GM18502 (cell line): ENCODE results near the gene APOO.

Source experiments
- ATAC-seq: cut with Tn5 transposase; IDR thresholded peaks from one replicate; pipeline ENCODE4 v1.9.1; 2021; ENCODE audit warnings: mild to moderate bottlenecking; ENCODE audit not compliant: unreplicated experiment, poor library complexity

Gene APOO

GRCh38 chrX:23822841-23823240, 84.9 kb downstream of the APOO start:
- ATAC-seq = no peak

DNA sequence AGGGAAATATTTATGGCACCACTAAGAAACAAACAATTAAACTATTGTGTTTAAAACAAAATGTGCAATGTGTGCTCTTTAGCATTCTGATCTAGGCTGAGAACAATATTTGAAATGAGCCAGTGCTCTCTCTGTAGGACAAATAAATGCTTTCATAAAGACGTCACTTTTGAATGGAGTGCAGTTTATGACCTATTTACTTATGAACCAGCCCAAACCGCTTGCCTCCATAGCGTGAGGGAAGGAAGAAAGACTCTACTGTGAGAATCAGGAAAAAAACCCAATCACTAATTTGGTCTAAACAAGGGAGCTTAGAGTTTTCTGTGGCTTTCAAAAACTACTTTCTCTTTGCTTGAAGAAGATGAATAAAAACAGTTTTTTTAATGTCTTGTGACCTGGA, 85.3 kb downstream of the APOO start:
- ATAC-seq = no peak

DNA sequence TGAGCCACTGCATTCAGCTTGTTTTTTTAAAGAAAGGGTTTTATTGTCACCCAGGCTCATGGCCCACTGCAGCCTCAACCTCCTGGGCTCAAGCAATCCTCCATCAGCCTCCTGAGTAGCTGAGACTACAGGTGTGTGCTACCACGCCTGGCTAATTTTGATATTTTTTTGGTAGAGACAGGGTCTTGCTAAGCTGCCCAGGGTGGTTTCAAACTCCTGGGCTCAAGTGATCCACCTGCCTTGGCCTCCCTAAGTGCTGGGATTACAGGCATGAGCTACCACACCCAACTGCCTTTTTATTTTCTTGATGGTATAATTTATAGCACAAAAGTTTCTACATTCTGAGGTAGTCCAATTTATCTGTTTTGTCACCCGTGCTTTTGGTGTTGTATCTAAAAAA, 85.9 kb downstream of the APOO start:
- ATAC-seq = no peak

DNA sequence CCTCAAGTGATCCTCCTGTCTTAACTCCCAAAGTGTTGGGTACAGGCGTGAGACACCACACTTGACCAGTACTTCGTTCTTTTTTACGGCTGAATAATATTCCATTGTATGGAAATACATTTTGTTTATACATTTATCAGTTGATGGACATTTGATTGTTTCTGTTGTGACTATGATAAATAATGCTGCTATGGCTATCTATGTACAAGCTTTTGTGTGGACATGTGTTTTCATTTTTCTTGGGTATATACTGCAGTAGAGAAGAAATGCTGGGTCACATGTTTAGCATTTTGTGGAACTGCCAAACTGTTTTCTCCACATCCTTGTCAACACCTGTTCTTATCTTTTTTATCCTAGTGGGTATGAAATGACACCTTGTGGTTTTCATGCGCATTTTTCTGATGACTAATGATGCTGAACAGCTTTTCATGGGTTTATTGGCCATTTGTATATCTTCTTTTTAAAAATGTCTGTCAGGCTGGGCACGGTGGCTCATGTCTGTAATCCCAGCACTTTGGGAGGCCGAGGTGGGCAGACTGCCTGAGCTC, 87.4 kb downstream of the APOO start:
- ATAC-seq = no peak

DNA sequence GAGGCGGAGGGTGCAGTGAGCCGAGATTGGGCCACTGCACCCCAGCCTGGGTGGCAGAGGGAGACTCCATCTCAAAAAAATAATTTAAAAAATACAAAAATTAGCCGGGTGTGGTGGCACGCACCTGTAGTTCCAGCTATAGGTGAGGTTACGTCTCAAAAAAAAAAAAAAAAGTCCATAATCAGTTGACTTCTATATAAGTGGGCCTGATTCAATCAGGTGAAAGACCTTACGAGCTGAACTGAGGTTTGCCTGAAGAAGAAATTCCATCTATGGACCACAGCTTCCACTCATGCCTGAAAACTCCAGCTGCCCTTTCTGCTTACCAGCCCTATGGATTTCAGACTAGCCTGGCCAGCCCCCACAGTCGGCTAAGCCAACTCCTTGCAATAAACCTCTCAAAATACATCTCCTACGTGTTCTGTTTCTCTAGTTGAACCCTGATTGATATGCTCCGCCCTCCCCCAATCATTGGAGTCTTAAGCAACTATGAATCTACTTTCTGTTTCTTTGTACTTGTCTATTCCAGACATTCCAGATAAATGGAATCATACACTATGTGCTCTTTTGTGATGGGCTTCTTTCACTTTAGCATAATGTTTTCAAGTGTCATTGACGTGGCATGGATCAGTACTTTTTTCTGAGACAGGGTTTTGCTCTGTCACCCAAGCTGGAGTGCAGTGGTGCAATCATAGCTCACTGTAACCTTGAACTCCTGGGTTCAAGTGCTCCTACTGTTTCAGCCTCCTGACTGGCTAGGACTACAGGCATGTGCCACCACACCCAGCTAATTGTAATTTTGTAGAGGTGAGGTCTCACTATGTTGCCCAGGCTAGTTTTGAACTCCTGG, 88.1 kb downstream of the APOO start:
- ATAC-seq = no peak

GRCh38 chrX:23817979-23818336, 89.8 kb downstream of the APOO start:
- no peak for ATAC-seq

- no peak for ATAC-seq
These were observed 91.6 kb downstream of the APOO start for GRCh38 chrX:23816179-23816578.

DNA sequence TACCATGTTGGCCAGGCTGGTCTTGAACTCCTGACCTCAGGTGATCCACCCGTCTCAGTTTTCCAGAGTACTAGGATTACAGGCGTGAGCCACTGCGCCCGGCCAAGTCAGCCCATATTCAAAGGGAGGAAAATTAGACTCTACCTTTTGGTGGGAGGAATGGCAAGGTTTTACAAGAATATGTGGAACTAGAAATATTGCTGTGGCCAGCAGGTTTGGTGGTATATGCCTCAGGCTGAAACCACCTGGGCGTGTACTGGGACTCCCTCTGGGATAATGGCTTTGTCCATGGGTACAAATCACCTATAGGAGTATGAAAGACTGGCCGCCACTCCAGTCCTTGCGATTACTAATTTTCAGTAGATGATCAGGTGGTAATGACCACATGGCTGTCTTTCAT, 92.4 kb downstream of the APOO start:
- ATAC-seq = no peak

GRCh38 chrX:23813808-23814207, 93.9 kb downstream of the APOO start:
- ATAC-seq = no peak

- ATAC-seq = no peak
These were observed 96.1 kb downstream of the APOO start for GRCh38 chrX:23811656-23812055.

DNA sequence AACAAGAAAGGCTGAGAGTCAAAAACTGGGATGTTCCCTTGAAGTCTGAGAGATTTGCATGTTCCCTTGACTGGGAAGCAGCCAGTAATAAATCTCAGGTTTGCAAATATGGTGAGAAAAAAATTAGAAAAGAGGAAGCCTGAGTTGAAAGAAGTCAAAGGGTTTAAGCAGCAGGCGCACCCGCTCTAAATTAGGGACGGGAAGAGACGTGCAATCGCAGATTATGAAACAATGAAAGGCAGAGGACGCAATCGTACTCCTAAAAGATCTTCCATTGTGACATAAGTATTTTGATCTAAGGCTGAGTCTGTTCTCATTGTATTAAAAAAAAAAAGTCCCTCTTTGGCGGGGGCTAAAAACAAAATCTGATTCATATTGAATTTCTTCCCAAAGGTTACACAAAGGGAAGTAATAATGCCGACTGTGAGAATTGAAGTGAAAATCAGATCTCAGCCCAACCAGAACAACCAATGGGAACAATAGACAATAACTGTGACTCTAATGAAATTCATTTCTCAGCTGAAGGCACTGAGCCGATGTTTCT, 96.6 kb downstream of the APOO start:
- no peak for ATAC-seq

GRCh38 chrX:23810279-23810678, 97.5 kb downstream of the APOO start:
- ATAC-seq = no peak

- ATAC-seq = no peak
These were observed 102.3 kb downstream of the APOO start for GRCh38 chrX:23805389-23805788.

DNA sequence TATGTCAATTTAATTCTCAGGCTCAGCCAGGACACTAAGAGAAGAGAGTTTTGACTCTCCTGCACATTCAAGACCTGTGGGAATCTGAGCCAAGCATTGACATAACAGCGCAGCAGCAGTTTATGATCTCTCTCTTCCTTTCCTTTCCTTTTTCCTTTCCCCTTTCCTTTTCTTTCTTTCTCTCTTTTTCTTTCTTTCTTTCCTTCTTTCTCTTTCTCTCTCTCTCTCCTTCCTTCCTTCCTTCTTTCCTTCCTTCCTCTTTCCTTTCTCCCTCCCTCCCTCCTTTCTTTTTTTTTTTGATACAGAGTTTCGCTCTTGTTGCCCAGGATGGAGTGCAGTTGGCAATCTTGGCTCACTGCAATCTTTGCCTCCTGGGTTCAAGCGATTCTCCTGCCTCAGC, 103.2 kb downstream of the APOO start:
- ATAC-seq = no peak

DNA sequence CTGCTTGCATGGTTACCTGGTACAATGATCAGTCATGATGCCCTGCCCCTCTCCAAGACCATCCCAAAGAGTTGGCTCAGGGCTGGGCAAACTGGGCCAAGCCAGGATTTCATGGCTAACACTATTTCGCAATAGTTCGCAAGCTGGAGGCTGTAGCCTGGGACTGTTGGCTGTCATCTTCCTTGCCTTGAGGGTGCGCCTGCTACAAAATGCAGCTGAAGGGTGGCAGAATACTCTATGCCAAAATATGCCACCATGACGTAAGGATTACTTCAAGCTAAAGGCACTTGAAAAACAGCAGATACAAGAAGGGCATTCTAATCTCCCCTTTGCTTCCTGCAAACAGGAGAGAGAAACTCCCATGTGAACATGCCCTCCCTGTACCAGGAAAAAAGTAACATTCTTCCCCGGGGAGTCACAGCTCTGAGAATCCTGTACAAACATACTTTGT, 103.8 kb downstream of the APOO start:
- no peak for ATAC-seq

DNA sequence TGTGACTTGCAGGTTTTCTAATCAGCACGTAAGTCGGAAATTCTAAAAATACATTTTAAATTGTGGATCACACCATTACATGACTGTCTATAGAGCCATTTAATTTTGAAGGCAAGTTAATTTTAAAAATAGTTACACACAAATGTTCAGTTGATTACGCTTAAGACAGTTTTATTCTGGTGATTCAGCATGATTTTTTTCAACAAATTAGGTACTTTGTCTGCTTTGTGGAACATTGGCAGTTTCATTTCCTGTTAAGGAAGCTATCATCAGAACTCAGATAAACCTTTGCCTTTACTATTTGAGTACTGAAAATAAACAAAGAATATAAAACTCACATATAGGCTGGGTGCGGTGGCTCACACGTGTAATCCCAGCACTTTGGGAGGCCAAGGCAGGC, 105.3 kb downstream of the APOO start:
- ATAC-seq = no peak

GRCh38 chrX:23799469-23800065, 108.2 kb downstream of the APOO start:
- ATAC-seq = no peak

DNA sequence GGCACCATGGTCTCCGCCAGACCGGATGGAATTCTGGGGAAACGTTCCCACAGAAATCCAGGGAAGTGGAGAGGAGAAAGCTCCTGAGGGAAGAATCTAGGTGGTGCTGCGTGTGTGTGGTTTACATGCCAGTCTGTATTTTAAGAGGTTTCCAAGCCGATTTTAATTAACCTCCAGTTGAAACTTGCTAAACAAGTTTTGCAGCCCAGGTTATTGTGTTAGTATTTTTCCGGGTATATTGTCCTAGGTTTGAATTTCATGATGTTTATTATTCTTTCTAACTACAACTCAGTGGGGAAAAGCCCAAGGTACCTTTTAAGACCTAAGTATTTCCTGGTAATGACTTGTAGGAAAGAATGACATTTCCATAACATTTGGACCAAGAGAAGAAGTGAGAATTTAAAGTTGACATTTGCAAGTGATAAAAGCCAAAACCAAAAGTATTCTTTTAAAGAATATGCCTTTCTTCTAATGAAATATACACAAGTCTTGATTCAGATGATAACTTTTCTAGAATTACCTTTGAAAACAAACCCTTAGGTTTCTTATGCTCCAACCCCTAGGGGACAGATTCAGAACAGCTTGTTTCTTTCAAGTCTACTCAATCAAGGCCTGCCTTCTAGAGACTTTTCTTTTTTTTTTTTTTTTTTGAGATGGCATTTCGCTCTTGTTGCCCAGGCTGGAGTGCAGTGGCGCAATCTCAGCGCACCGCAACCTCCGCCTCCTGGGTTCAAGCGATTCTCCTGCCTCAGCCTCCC, 110.2 kb downstream of the APOO start:
- no peak for ATAC-seq

GRCh38 chrX:23795221-23795620, 112.5 kb downstream of the APOO start:
- ATAC-seq = no peak

DNA sequence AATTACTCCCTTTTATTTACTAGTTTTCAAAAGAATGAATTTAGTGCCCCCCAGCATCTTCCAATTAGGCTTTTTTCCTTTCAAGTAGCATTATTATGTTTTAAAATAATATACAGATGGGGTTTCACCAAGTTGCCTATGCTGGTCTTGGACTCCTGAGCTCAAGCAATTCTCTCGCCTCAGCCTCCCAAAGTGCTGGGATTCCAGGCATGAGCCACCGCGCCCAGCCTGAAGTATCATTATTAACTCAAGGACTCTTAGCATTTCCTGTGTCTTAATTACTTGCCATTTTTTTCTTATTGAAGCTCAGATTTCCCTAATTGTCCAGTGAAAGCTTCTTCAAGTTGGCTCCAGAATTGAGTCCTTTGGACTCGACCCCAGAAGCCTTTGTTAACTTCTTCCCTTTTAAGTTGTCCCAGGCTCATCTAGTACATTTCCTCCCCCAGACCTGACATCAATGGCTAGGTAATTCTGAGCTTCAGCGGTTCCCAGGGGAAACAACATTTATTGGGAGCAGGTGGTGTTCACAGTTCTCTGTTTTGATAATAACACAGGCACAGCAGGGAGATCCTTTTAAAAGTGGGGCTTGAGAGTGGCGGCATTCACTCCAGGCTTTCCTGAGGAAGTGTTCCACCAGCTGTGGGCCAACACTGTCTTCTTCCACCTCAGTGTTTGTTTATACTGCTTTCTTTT, 114.7 kb downstream of the APOO start:
- no peak for ATAC-seq
